ACC112 (cell line): ENCODE measurements around the gene KCNH3.
"Not testable (repeated sequence)": the region's sequence is repeated elsewhere in the genome, so short reads cannot be mapped to it uniquely, and the experiment has no call there.

ENCODE experiments used
- H2AFZ ChIP-seq: fragments of 200-600 bp; sonication (generic); one replicate; pipeline ENCODE4 v1.6.0; 2017; ENCODE audit warnings: antibody characterized with exemption, low read length; ENCODE audit not compliant: unreplicated experiment
- H3K27ac ChIP-seq: fragments of 200-600 bp; sonication (generic); 2 replicates; pipeline ENCODE4 v1.5.1; 2014; ENCODE audit warnings: low read depth, mild to moderate bottlenecking, antibody characterized with exemption, low read length, moderate library complexity
- H3K27me3 ChIP-seq: fragments of 200-600 bp; sonication (generic); 2 replicates; pipeline ENCODE4 v1.6.1; 2014; ENCODE audit warnings: mild to moderate bottlenecking, antibody characterized with exemption, low read length, moderate library complexity, mixed read lengths; ENCODE audit not compliant: insufficient read depth
- H3K36me3 ChIP-seq: fragments of 200-600 bp; sonication (generic); 2 replicates; pipeline ENCODE4 v1.6.1; 2016; ENCODE audit warnings: mild to moderate bottlenecking, antibody characterized with exemption, low read length, moderate library complexity, mixed read lengths; ENCODE audit not compliant: insufficient read depth
- H3K4me1 ChIP-seq: fragments of 200-600 bp; sonication (generic); one replicate; pipeline ENCODE4 v1.6.1; 2016; ENCODE audit warnings: low read length, mixed read lengths; ENCODE audit not compliant: insufficient read depth, unreplicated experiment, control insufficient read depth
- H3K4me3 ChIP-seq: fragments of 200-600 bp; sonication (generic); 2 replicates; pipeline ENCODE4 v1.5.1; 2014; ENCODE audit warnings: mild to moderate bottlenecking, low read depth, low read length
- H3K79me2 ChIP-seq: fragments of 200-600 bp; sonication (generic); one replicate; pipeline ENCODE4 v1.6.0; 2016; ENCODE audit warnings: low read length; ENCODE audit not compliant: control insufficient read depth, unreplicated experiment, insufficient read depth

Gene KCNH3

DNA sequence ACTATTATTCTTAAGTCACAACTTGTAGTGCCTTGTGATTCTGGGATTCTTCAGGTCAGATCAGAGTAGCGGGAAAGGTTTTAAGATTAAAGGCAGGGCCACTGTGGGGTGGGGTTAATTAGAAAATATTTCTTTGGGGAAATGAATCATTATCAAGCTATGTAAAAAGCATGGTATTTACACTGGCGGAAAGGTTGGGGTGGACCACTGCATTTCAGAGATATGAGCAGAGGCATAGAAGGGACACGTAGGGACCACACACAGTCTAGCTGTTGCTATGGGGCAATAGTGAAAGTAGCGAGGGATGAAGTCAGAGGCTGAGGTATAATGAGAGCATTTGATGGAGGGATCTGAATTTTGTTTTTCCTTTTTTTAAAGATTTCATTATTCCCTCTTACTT, 31.7 kb upstream of the KCNH3 start:
- Histone ChIP-seq H3K27me3 (no peaks in the 10 kb centered on the region), H3K36me3 (peaks cover 10% of the 10 kb centered on the region; the same call in 1 of the 2 replicates), H2AFZ (no peak overlapping the region), H3K79me2 (no peaks in the 10 kb centered on the region), H3K27ac (peak overlapping the region; percentile 83), H3K4me3 (peak overlapping the region; percentile 8; the same call in 1 of the 2 replicates), H3K4me1 (peaks cover 73% of the 10 kb centered on the region)

DNA sequence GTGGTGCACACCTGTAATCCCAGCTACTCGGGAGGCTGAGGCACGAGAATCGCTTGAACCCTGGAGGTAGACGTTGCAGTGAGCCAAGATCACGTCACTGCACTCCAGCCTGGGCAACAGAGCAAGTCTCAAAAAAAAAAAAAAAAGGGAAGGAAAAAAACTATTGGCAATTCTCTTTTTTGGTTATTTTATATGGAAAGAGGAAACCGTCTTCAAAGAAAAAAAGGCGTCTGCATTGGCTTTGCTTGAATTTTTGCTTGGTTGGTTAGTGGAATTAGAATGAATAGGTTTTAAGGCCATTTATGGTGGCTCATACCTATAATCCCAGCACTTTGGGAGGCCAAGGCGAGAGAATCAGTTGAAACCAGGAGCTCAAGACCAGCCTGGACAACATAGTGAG, 29.1 kb upstream of the KCNH3 start:
- H3K36me3 ChIP-seq, H3K27ac ChIP-seq, H3K27me3 ChIP-seq, H2AFZ ChIP-seq, H3K79me2 ChIP-seq, H3K4me3 ChIP-seq: not testable (repeated sequence)
- H3K4me1 ChIP-seq: peaks cover 65% of the 10 kb centered on the region

DNA sequence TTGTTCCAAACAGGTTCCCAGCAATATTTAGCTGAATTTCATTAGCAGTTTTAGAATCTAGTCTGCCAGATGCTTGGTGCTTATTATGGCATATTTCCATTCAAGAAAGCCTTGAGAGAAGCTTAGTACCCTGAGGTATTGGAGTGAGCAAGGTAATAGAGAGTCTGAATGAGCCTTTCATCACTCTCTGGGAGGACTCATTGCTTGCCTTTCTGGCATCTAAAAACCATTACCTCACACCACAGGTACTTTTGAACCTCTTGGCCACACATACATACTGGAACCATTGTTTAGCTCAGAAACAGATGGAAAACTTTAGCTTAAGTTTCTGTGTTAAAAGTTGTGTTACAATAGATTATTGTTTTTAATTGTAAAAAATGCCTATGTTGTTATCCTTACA, 27.4 kb upstream of the KCNH3 start:
- H3K4me1 ChIP-seq: peaks cover 58% of the 10 kb centered on the region
- peak overlapping the region; percentile 25; the same call in 1 of the 2 replicates for H3K27ac ChIP-seq
- H3K36me3 ChIP-seq: 0 out of 2 replicates have a peak, but pooled peaks cover under 1% of the 10 kb centered on the region
- no peaks in the 10 kb centered on the region for H3K27me3 ChIP-seq
- H2AFZ ChIP-seq: no peak overlapping the region
- H3K79me2 ChIP-seq: no peaks in the 10 kb centered on the region
- H3K4me3 ChIP-seq: no peak overlapping the region

DNA sequence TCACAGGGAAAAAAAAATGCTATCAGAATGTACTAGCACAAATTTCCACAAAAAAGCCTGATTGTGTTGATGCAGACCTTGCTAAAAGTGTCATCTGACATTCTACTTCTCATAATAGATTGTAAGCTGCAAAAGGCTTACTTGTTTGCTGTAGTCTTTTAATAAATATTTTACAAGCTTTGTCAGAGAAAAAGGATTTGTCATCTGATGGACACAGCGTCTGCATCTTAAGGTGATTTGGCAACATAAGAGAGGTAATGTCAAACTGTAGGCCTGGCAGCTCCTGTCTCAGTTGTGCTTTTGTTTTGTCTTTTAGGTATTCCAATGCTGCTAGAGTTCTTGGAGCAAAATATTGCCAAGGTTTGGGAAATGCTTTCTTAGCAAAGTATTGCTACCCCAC, 26.3 kb upstream of the KCNH3 start:
- no peaks in the 10 kb centered on the region for H3K79me2 ChIP-seq
- no peaks in the 10 kb centered on the region for H3K27me3 ChIP-seq
- H3K4me3 ChIP-seq: no peak overlapping the region
- no peak overlapping the region for H2AFZ ChIP-seq
- H3K27ac ChIP-seq: peak overlapping the region; percentile 14; the same call in 1 of the 2 replicates
- H3K4me1 ChIP-seq: peaks cover 50% of the 10 kb centered on the region
- 0 out of 2 replicates have a peak, but pooled peaks cover 10% of the 10 kb centered on the region for H3K36me3 ChIP-seq

DNA sequence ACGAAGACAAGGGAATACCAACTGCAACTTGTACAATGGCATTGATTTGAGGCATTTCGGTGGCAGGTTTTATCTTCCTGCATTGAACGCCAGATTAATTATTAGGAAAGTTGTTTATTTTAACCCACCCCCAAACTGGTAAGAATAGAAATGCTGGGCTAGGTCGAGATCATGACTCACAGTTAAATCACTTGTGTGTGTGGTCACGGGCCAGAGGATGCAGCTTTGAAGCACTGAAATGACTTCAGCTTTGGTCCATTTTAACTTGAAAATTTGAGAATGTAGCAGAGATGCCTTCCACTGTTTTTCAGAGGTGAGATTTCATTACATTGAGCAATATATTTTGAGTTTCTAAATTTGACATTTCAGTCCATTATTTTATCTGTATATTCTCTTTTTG, 23.6 kb upstream of the KCNH3 start:
- Histone ChIP-seq H3K4me1 (peaks cover 37% of the 10 kb centered on the region), H3K79me2 (no peaks in the 10 kb centered on the region), H3K27ac (peak overlapping the region; percentile 62), H2AFZ (no peak overlapping the region), H3K27me3 (no peaks in the 10 kb centered on the region), H3K36me3 (0 out of 2 replicates have a peak, but pooled peaks cover 11% of the 10 kb centered on the region), H3K4me3 (no peak overlapping the region)

DNA sequence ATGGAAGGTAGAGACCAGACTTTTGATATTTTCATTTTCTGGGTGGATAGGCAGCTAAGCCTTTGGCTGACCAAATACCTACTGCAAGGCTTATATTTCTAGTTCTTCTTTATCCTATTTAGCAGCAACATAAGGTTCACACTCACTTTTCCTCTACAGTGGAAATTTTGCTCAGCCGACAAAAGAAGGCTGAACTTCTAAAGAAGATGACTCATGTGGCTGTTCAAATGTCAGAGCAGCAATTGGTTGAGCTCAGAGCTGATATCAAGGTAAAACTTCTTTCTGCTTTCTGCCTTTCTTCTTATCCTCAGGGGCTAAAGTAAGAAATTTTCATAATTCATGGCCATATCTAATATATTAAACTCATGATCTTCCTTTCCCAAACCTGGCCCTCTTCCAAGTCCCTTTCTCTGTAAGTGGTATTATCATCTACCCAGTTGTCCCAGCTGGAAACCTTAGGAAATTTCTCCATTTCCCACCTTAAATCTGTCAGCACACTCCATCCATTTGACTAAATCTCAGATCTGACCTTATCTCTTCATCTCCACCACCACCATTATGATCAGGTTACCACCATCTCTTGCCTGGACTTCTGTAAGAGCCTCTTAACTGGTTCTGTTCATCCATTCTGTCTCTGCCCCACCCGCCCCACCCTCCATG, 19.8 kb upstream of the KCNH3 start:
- Histone ChIP-seq H3K4me3 (no peak overlapping the region), H2AFZ (no peak overlapping the region), H3K27ac (no peak overlapping the region), H3K4me1 (peaks cover 15% of the 10 kb centered on the region), H3K79me2 (no peaks in the 10 kb centered on the region), H3K36me3 (0 out of 2 replicates have a peak, but pooled peaks cover 27% of the 10 kb centered on the region), H3K27me3 (no peaks in the 10 kb centered on the region)

DNA sequence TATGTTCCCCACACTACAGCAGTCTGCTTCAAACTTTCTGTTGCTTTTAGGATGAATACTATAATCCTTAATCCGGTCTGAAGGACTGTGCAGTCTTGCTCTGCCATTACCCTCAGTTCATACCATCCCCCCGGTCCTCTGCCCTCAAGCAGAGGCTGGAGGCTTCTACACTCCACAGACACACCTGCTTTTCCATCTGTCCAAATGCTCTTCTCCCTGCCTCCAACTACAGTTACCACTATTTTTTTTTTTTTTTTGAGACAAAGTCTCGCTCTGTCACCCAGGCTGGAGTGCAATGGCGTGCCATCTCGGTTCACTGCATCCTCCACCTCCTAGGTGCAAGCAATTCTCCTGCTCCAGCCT, 19.3 kb upstream of the KCNH3 start:
- H2AFZ ChIP-seq: no peak overlapping the region
- H3K4me3 ChIP-seq: no peak overlapping the region
- H3K79me2 ChIP-seq: no peaks in the 10 kb centered on the region
- H3K27me3 ChIP-seq: no peaks in the 10 kb centered on the region
- peaks cover 31% of the 10 kb centered on the region; the same call in 1 of the 2 replicates for H3K36me3 ChIP-seq
- peaks cover 16% of the 10 kb centered on the region for H3K4me1 ChIP-seq
- no peak overlapping the region for H3K27ac ChIP-seq

DNA sequence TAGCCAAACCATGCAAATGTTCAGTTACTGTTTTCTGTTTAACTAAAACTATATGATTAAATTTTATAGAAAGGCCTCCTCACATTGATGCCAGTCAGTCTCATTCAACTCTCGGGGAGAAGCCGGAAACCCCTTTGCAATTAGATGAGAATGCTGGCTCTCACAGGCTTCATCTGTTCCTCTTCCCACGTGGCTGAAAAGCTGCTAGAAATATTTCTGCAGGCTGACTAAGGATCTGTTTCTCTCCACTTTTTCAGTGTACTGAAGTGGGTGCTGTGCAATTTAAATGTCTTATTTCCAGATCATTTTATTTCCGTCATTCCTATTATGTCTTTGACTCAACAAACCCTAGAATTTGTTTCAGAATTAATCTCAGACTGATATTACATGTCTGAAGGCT, 17.4 kb upstream of the KCNH3 start:
- Histone ChIP-seq H3K27ac (no peak overlapping the region), H3K4me3 (no peak overlapping the region), H3K27me3 (no peaks in the 10 kb centered on the region), H2AFZ (no peak overlapping the region), H3K36me3 (peaks cover 46% of the 10 kb centered on the region), H3K4me1 (peaks cover 7% of the 10 kb centered on the region), H3K79me2 (no peaks in the 10 kb centered on the region)

DNA sequence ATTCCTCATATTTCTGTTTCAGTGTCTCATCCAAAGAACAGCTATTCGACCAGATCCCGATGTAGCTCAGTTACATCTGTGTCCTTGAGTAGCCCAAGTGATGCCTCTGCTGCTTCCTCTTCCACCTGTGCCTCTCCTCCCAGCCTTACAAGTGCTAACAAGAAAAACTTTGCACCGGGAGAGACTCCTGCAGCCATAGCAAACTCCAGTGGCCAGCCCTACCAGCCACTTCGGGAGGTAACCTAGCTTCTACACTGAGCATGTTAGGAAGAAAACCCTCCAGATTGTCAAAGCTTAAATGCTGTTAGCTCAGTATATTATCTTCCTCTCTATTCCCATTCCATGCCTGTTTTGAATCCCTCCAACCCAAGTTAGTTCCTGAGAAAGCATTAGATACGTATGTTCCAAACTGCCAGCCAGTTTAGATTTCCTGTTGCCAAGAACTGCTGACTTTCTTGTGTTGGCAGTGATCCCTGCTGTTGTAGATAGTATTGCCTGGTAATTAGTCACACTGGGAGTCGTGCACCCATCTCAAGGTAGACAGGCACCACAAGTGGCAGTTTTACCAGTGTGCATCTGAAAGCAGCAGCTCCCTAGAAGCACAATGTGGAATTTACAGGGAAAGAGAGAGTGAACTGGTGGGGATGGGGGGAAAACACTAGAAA, 14.0 kb upstream of the KCNH3 start:
- peaks cover 47% of the 10 kb centered on the region for H3K36me3 ChIP-seq
- no peak overlapping the region for H3K27ac ChIP-seq
- H3K27me3 ChIP-seq: no peaks in the 10 kb centered on the region
- no peaks in the 10 kb centered on the region for H3K79me2 ChIP-seq
- no peak overlapping the region for H2AFZ ChIP-seq
- H3K4me1 ChIP-seq: peaks cover 7% of the 10 kb centered on the region
- no peak overlapping the region for H3K4me3 ChIP-seq

DNA sequence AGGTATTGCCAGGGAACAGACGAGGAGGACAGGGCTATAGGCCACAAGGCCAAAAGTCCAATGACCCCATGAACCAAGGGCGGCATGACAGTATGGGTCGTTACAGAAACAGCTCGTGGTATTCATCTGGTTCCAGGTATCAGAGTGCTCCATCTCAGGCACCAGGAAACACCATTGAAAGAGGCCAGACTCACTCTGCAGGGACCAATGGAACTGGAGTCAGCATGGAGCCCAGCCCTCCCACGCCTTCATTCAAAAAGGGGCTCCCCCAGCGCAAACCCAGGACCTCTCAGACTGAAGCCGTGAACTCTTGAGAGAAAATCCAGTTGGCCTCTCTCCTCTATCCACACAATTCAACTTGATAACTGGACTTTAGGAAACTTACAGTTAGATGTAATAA, 12.9 kb upstream of the KCNH3 start:
- no peaks in the 10 kb centered on the region for H3K27me3 ChIP-seq
- H2AFZ ChIP-seq: no peak overlapping the region

More for the DNA sequence above, 12.9 kb upstream of the KCNH3 start:
- peaks cover 7% of the 10 kb centered on the region for H3K4me1 ChIP-seq
- H3K27ac ChIP-seq: no peak overlapping the region
- H3K36me3 ChIP-seq: peaks cover 47% of the 10 kb centered on the region
- H3K4me3 ChIP-seq: no peak overlapping the region
- no peaks in the 10 kb centered on the region for H3K79me2 ChIP-seq
